ENCODE results near the gene ZNF830. TPM values are rescaled to one million over a fixed set of nuclear protein-coding genes. Genes with fewer than 3 reads are reported as not detected.
A peak's percentile ranks its signal among the peaks of the same experiment; 100 is the strongest.
"Not testable (repeated sequence)": the region's sequence is repeated elsewhere in the genome, so short reads cannot be mapped to it uniquely, and the experiment has no call there.

The ZNF830 gene
- total and polyA plus RNA-seq, 7 experiments from 2014 or later: 20.6 to 47.3 (median 30.1) TPM

DNA sequence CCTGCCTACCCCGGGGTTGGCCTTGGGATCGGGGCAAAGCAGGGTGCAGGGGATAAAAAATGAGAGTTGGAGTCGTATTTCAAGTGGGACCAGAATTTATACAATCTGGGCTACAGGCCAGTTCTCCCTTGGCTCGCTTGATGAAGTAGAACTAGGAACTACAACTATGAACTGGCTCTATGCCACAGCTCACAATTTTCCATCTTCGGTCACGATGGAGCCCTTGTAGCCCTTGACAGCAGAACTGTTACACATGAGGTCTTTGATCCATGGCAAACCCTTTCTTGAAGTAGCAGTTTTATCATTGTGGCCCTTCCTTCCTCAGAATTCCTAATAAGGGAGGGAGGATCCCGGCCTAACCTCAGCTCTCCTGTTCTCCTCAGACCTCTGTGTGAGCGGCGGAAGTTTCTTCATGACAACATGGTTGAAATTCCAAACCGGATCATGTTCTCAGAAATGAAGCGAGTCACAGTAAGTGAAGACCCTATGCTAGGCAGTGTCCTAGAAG lies 36.1 kb downstream of the ZNF830 start:
- DNase-seq (peak in 1 of 9 donors; percentile 9), ATAC-seq (no peak)
- Mint-ChIP-seq H3K4me3 (no peak overlapping the region), H3K27me3 (no peaks in the 10 kb centered on the region), H3K36me3 (peaks cover 0 to 42% (median 13%) of the 10 kb centered on the region in 5 donors), H3K27ac (peak overlapping the region in 3 of 9 donors; percentile 5 to 18 (median 14)), H3K9me3 (no peaks in the 10 kb centered on the region), H3K4me1 (peaks cover 5 to 16% (median 6%) of the 10 kb centered on the region in 7 donors)
- no peak overlapping the region for H3K4me3 ChIP-seq (ENCODE audit: low read length)
- H3K36me3 ChIP-seq (ENCODE audit: control insufficient read depth in 2 of 3, insufficient read depth in 3 of 3, low read length in 3 of 3): peaks cover 0 to 76% (median 17%) of the 10 kb centered on the region in 3 experiments
- H3K4me1 ChIP-seq (ENCODE audit: control insufficient read depth in 2 of 2, insufficient read depth in 2 of 2, low read length in 2 of 2): no peaks in the 10 kb centered on the region
- no peak overlapping the region for H3K27ac ChIP-seq (ENCODE audit: low read depth, low read length)
- intact Hi-C loops (cut with micrococcal nuclease): loop anchor here in 1 of 2 donors (5.0 kb wide), 1 partner anchor 575 kb away; no protein-coding TSS in a partner anchor
- H3K9me3 ChIP-seq (ENCODE audit: control insufficient read depth in 2 of 3, low read length in 3 of 3): no peaks in the 10 kb centered on the region
- CTCF ChIA-PET: interaction anchor here (0.7 to 6.0 kb wide), 9 partner anchors 8 to 122 kb away, joined by 3 to 58 read pairs (median 4); partner anchors contain the start of genes FNDC8, RAD51D and RFFL
- POLR2A ChIA-PET: interaction anchor here (2.3 to 3.8 kb wide), 5 partner anchors 15 to 123 kb away, joined by 5 to 21 read pairs (median 13); partner anchors contain the start of genes FNDC8, LIG3 and RAD51D
- no peaks in the 10 kb centered on the region for H3K27me3 ChIP-seq (ENCODE audit: control insufficient read depth in 2 of 2, insufficient read depth in 2 of 2, low read length in 2 of 2)

DNA sequence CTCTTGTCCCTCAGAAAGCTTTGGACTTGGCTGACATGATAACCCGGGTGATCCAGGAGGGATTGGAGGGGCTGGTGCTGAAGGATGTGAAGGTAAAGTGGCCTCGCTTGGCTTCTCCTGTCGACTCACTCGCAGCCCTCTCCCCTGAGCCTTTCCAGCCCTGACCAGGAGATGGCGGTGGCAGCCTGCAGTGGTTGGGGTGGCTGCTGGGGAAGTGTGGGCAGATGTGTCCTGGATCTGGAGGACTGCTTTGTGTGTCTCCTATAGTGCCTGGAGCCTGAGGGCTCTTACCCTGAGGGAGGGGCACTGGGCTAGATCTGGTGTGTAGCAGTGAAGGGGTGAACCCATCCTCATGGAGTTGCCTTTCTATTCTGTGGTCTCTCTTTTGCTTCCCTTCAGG lies 36.9 kb downstream of the ZNF830 start:
- ChIA-PET POLR2A (interaction anchor here (1.0 to 3.8 kb wide), 7 partner anchors 16 to 122 kb away, joined by 4 to 21 read pairs (median 12); partner anchors contain the start of genes FNDC8, LIG3 and RAD51D), CTCF (interaction anchor here (0.7 to 6.0 kb wide), 10 partner anchors 9 to 122 kb away, joined by 3 to 58 read pairs (median 4); partner anchors contain the start of genes FNDC8, RAD51D and RFFL)
- intact Hi-C loops (cut with micrococcal nuclease): loop anchor here (1.0 to 5.0 kb wide), 7 partner anchors 18 to 749 kb away; partner anchors contain the start of genes RAD51D (in 2 of the 2), RFFL (in 2 of the 2) and LIG3 (in 1 of the 2)
- Mint-ChIP-seq H3K4me1 (peaks cover 5 to 10% (median 6%) of the 10 kb centered on the region in 7 donors), H3K36me3 (peaks cover 0 to 42% (median 7%) of the 10 kb centered on the region in 5 donors), H3K27ac (peak overlapping the region; percentile 60 to 89 (median 82)), H3K4me3 (no peak overlapping the region), H3K27me3 (no peaks in the 10 kb centered on the region), H3K9me3 (no peaks in the 10 kb centered on the region)
- peak; percentile 62 to 82 (median 76) for DNase-seq
- ATAC-seq: peak; percentile 96
- no peaks in the 10 kb centered on the region for H3K27me3 ChIP-seq (ENCODE audit: control insufficient read depth in 2 of 2, insufficient read depth in 2 of 2, low read length in 2 of 2)
- H3K27ac ChIP-seq (ENCODE audit: low read depth, low read length): no peak overlapping the region
- H3K4me1 ChIP-seq (ENCODE audit: control insufficient read depth in 2 of 2, insufficient read depth in 2 of 2, low read length in 2 of 2): no peaks in the 10 kb centered on the region
- no peak overlapping the region for H3K4me3 ChIP-seq (ENCODE audit: low read length)
- H3K9me3 ChIP-seq (ENCODE audit: control insufficient read depth in 2 of 3, low read length in 3 of 3): no peaks in the 10 kb centered on the region
- peaks cover 0 to 76% (median 16%) of the 10 kb centered on the region in 3 experiments for H3K36me3 ChIP-seq (ENCODE audit: control insufficient read depth in 2 of 3, insufficient read depth in 3 of 3, low read length in 3 of 3)

DNA sequence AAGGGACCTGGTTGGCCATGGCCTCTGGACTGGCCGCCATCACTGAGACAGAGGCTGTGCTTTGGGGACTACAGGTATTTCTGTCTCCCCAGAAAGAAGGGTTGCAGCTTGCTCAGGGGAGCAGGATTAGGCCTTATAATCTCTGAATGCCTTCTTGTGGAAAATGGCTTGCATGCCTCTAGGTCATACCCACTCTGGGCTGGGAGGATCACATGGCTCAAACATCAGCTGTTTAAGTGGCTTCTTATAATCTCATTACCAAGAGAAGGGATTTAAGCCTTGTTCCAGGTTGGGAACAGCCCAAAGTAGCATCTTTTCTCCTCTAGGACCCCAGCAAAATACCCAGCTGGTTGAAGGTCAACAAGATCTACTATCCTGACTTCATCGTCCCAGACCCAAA lies 38.1 kb downstream of the ZNF830 start:
- H3K4me1 Mint-ChIP-seq: peaks cover 5 to 9% (median 6%) of the 10 kb centered on the region in 7 donors
- ATAC-seq (no peak), DNase-seq (no peak)
- H3K4me3 Mint-ChIP-seq: no peak overlapping the region
- Histone ChIP-seq H3K36me3 (ENCODE audit: control insufficient read depth in 2 of 3, insufficient read depth in 3 of 3, low read length in 3 of 3) (peaks cover 0 to 72% (median 16%) of the 10 kb centered on the region in 3 experiments), H3K9me3 (ENCODE audit: control insufficient read depth in 2 of 3, low read length in 3 of 3) (no peaks in the 10 kb centered on the region), H3K4me3 (ENCODE audit: low read length) (no peak overlapping the region), H3K27ac (ENCODE audit: low read depth, low read length) (no peak overlapping the region), H3K4me1 (ENCODE audit: control insufficient read depth in 2 of 2, insufficient read depth in 2 of 2, low read length in 2 of 2) (no peaks in the 10 kb centered on the region), H3K27me3 (ENCODE audit: control insufficient read depth in 2 of 2, insufficient read depth in 2 of 2, low read length in 2 of 2) (no peaks in the 10 kb centered on the region)
- ChIA-PET CTCF (interaction anchor here (0.6 to 6.0 kb wide), 10 partner anchors 9 to 120 kb away, joined by 3 to 58 read pairs (median 6); partner anchors contain the start of genes FNDC8, RAD51D and RFFL), POLR2A (interaction anchor here (1.1 to 3.8 kb wide), 9 partner anchors 8 to 121 kb away, joined by 3 to 21 read pairs (median 10); partner anchors contain the start of genes FNDC8, RAD51D and RFFL)
- no peaks in the 10 kb centered on the region for H3K9me3 Mint-ChIP-seq
- peaks cover 0 to 41% (median 7%) of the 10 kb centered on the region in 5 donors for H3K36me3 Mint-ChIP-seq
- no peaks in the 10 kb centered on the region for H3K27me3 Mint-ChIP-seq
- intact Hi-C loops (cut with micrococcal nuclease): loop anchor here in 1 of 2 donors (2.0 to 5.0 kb wide), 2 partner anchors 539 to 577 kb away; no protein-coding TSS in a partner anchor
- peak overlapping the region in 2 of 9 donors; percentile 6 to 34 for H3K27ac Mint-ChIP-seq

DNA sequence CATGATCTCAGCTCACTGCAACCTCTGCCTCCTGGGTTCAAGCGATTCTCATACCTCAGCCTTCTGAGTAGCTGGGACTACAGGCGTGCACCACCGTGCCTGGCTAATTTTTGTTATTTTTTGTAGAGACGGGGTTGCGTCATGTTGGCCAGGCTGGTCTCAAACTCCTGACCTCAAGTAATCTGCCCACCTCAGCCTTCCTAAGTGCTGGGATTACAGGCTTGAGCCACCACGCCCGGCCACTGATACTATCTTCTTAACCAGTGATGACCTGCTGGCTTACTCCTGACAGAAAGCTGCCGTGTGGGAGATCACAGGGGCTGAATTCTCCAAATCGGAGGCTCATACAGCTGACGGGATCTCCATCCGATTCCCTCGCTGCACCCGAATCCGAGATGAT lies 39.6 kb downstream of the ZNF830 start:
- ChIA-PET POLR2A (interaction anchor here (0.9 to 1.8 kb wide), 4 partner anchors 8 to 62 kb away, joined by 3 to 5 read pairs (median 3); partner anchors contain the start of genes LIG3 and RFFL), CTCF (interaction anchor here (1.1 to 6.0 kb wide), 4 partner anchors 21 to 119 kb away, joined by 3 to 58 read pairs (median 14); partner anchors contain the start of genes RAD51D and RFFL)
- intact Hi-C loops (cut with micrococcal nuclease): not testable (repeated sequence)

DNA sequence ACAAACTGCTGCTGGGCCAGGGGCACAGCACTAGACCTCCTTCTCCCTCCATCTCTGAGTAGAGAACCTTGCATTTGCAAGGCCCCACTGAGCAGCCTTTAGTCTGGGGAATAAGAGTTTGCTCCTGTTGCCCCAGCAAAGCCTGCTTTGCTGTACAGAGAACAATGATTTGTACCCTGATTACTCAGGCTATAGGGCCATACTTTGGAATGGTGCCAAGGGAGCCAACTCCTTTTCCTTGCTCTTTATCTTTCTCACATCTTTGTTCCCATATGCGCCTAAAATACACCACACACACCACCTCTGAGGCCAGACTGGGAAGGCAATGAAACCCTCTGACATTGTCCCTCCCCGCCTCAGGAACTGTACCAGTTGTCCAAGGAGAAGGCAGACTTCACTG lies 40.2 kb downstream of the ZNF830 start:
- intact Hi-C loops (cut with micrococcal nuclease): no loop called here
- Mint-ChIP-seq H3K36me3 (peaks cover 0 to 36% (median 4%) of the 10 kb centered on the region in 5 donors), H3K4me3 (no peak overlapping the region), H3K4me1 (peaks cover 5 to 9% (median 6%) of the 10 kb centered on the region in 7 donors), H3K9me3 (no peaks in the 10 kb centered on the region), H3K27ac (peak overlapping the region in 8 of 9 donors; percentile 10 to 89 (median 44)), H3K27me3 (no peaks in the 10 kb centered on the region)
- ChIA-PET CTCF (interaction anchor here (0.8 to 4.2 kb wide), 4 partner anchors 68 to 459 kb away, joined by 3 to 25 read pairs (median 3); partner anchors contain the start of gene RAD51D), POLR2A (interaction anchor here (0.7 to 1.2 kb wide), 2 partner anchors 16 to 45 kb away, joined by 3 read pairs; no protein-coding TSS in a partner anchor)
- H3K4me3 ChIP-seq (ENCODE audit: low read length): no peak overlapping the region
- H3K9me3 ChIP-seq (ENCODE audit: control insufficient read depth in 2 of 3, low read length in 3 of 3): no peaks in the 10 kb centered on the region
- H3K27me3 ChIP-seq (ENCODE audit: control insufficient read depth in 2 of 2, insufficient read depth in 2 of 2, low read length in 2 of 2): no peaks in the 10 kb centered on the region
- ATAC-seq (no peak), DNase-seq (no peak)
- no peaks in the 10 kb centered on the region for H3K4me1 ChIP-seq (ENCODE audit: control insufficient read depth in 2 of 2, insufficient read depth in 2 of 2, low read length in 2 of 2)
- H3K36me3 ChIP-seq (ENCODE audit: control insufficient read depth in 2 of 3, insufficient read depth in 3 of 3, low read length in 3 of 3): peaks cover 0 to 64% (median 14%) of the 10 kb centered on the region in 3 experiments
- H3K27ac ChIP-seq (ENCODE audit: low read depth, low read length): no peak overlapping the region

More for the DNA sequence above, 39.6 kb downstream of the ZNF830 start:
- H3K27me3 ChIP-seq (ENCODE audit: control insufficient read depth in 2 of 2, insufficient read depth in 2 of 2, low read length in 2 of 2); H3K4me3 ChIP-seq (ENCODE audit: low read length); H3K9me3 ChIP-seq (ENCODE audit: control insufficient read depth in 2 of 3, low read length in 3 of 3); H3K4me1 ChIP-seq (ENCODE audit: control insufficient read depth in 2 of 2, insufficient read depth in 2 of 2, low read length in 2 of 2); H3K9me3 Mint-ChIP-seq; H3K4me3 Mint-ChIP-seq; ATAC-seq; H3K27ac ChIP-seq (ENCODE audit: low read depth, low read length); DNase-seq; H3K4me1 Mint-ChIP-seq; H3K27me3 Mint-ChIP-seq: not testable (repeated sequence)
- peaks cover 0 to 36% (median 7%) of the 10 kb centered on the region in 5 donors for H3K36me3 Mint-ChIP-seq
- peaks cover 0 to 68% (median 14%) of the 10 kb centered on the region in 3 experiments for H3K36me3 ChIP-seq (ENCODE audit: control insufficient read depth in 2 of 3, insufficient read depth in 3 of 3, low read length in 3 of 3)
- H3K27ac Mint-ChIP-seq: peak overlapping the region in 3 of 9 donors; percentile 16 to 76 (median 20)

DNA sequence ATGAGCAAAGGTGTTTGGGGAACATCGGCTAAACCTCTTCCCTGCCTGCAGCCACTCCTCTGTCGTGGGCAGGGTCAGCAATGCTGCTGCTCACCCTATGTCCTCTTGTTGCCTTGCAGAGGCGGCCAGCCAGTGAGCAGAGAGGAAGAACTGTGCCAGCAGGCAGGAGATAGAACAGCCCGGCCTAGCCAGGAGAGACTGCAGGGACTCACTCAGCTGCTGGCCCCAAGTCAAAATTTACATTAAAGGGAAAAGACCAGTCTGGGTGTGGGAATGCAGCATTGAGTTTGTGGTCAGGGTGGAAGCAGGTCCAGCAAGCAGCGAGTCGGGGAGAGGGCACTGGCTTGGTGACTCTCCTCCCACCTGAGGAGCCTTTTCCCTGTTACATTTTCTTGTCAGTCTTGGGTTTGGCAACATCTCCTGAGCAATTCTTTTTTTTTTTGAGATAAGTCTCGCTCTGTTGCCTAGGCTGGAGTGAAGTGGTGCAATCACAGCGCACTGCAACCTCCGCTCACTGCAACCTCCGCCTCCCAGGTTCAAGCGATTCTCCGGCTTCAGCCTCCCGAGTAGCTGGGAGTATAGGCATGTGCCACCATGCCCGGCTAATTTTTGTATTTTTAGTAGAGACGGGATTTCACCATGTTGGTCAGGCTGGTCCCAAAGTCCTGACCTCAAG lies 41.7 kb downstream of the ZNF830 start:
- no peaks in the 10 kb centered on the region for H3K27me3 ChIP-seq (ENCODE audit: control insufficient read depth in 2 of 2, insufficient read depth in 2 of 2, low read length in 2 of 2)
- Mint-ChIP-seq H3K9me3 (no peaks in the 10 kb centered on the region), H3K4me1 (peaks cover 4 to 13% (median 9%) of the 10 kb centered on the region in 7 donors), H3K27me3 (no peaks in the 10 kb centered on the region), H3K4me3 (no peak overlapping the region), H3K36me3 (peaks cover 0 to 44% (median 8%) of the 10 kb centered on the region in 5 donors), H3K27ac (peak overlapping the region in 7 of 9 donors; percentile 11 to 82 (median 54))
- H3K4me3 ChIP-seq (ENCODE audit: low read length): no peak overlapping the region
- no peak for ATAC-seq
- peaks cover 0 to 62% (median 14%) of the 10 kb centered on the region in 3 experiments for H3K36me3 ChIP-seq (ENCODE audit: control insufficient read depth in 2 of 3, insufficient read depth in 3 of 3, low read length in 3 of 3)
- no peak overlapping the region for H3K27ac ChIP-seq (ENCODE audit: low read depth, low read length)
- no peaks in the 10 kb centered on the region for H3K9me3 ChIP-seq (ENCODE audit: control insufficient read depth in 2 of 3, low read length in 3 of 3)
- DNase-seq: no peak
- intact Hi-C loops (cut with micrococcal nuclease): no loop called here
- ChIA-PET POLR2A (interaction anchor here (1.8 kb wide), 1 partner anchor 65 kb away, joined by 4 read pairs; no protein-coding TSS in a partner anchor), CTCF (interaction anchor here (0.6 to 1.4 kb wide), 3 partner anchors 25 to 119 kb away, joined by 3 to 5 read pairs (median 5); partner anchors contain the start of genes FNDC8 and RFFL)
- no peaks in the 10 kb centered on the region for H3K4me1 ChIP-seq (ENCODE audit: control insufficient read depth in 2 of 2, insufficient read depth in 2 of 2, low read length in 2 of 2)
